Measurements from ENCODE around the gene NHERF1. TPM values are rescaled to one million over a fixed set of nuclear protein-coding genes. Genes with fewer than 3 reads are reported as not detected.

Gene NHERF1
- polyA plus RNA-seq, 1 donor = 9.0 TPM

DNA sequence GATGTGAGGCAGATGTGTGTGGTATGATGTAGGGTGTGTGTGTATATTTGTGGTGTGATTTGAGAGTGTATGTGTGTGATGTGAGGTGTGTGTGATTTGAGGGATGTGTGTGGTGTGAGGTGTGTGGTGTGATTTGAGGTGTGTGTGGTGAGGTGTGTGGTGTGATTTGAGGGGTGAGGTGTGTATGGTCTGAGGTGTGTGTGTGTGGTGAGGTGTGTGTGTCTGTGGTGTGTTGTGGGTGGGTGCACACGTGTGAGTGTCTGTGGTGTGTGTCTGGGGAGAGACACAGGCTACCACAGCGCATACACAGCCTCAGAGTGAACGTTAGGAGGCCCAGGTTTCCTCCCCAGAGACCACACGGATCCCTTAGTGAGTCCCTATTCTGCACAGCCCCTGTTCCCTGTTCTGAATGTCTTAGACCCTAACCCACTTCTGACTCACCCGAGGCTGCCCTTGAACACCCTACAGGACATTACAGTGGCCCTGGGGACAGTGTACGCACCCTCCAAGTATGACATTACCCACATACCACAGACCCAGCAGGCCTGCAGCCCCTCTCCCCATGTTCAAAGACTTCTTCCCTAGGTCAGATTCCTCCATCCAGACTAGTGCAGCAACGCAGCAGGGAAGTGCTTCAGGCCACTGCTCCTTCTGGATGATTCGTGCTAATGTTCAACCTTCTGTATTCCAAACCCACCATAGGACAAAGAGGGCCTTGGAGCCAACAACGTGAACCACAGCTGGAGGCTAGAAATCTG is 14.9 kb upstream of the NHERF1 start:
- no peak for DNase-seq

DNA sequence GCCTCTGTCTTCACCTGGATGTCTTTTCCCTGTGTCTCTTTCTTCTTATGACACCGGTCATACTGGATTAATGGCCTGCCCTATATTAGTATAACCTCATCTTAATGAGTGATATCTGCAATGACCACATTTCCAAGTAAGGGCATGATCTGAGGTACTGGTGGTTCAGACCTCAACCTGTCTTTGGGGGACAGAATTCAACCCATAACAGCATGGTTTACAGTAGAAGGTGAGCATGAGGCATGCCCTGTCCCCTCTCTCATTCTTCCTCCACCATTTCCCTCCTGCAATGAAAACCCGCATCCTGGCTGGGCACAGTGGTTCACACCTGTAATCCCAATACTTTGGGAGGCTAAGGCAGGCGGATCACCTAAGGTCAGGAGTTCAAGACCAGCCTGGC is 14.2 kb upstream of the NHERF1 start:
- DNase-seq = no peak

DNA sequence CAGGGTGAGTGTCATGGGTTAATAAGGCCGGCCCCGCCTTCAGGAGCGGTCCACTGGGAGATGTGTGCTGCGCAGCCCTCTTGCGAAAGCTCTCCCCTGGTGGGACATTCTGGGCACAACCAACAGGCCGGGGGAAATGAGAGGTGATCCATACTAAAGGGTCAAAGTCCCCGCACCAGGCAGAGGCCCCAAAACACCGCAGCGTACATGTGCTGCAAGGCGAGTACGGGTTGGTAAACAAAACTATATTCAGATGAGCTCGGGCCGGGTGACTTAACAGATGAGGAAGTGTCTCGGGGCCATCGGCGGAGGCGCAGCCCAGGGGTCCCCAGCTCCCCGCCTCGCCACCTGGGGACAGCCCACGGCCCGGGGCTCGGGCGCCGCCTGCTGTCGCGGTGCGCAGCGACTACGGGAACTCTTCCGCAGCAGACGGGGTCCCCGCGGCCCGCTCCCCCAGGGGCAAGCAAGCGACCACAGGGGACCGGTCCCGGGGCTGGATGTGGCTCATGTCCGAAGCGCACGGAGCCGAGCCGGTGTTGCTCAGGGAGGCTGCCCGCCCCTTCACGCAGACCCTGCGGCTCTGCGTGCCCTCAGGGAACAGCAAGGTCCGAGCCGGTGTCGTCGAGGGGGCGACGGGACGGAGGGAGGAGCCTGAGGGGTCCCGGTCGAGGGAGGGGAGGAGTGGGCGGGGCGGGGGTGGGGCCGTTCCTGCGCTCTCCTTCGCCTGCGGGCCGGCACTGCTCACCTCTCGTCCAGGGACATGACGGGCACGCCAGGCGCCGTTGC is 11.7 kb upstream of the NHERF1 start, which contains the start of gene RAB37:
TSS of gene RAB37 (plus strand) at position 744 of the 786 bp plus-strand sequence. CDS start at position 761, 17 bp downstream.
- no peak for DNase-seq

DNA sequence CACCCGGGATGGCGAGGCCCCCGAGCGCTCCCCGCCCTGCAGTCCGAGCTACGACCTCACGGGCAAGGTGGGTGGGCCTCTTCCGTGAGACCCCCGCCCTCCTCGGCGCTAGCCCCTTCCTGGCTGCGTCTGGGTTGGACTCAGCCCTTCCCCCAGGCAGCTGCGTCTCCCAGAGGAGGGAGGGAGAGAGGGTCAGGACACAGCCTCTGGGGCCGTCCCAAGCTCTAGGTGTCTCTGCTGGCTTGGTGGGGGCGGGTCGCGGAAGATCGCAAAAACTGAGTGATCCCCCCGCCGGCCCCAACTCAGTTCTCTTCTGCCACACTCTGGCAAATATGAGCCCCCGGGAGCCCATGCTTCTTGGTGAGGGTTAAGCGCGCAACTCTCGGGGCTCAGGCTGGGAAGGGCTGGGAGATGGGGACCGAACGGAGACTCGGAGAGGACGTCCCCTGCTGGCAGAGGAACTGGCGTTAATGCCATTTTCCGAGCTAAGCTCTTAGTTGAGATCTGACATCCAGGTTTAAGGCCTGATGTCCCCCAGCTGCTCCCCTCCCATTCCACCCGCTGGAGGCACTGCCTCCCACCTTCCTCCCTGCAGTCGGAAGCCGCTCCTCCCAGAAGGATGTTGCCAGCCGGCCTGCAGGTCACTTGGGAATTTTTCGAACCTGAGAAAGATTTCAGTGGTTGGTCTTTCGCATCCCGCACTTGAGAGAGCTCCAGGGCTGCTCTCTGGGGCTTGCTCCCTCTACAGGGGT is 11.0 kb upstream of the NHERF1 start:
- no peak for DNase-seq

DNA sequence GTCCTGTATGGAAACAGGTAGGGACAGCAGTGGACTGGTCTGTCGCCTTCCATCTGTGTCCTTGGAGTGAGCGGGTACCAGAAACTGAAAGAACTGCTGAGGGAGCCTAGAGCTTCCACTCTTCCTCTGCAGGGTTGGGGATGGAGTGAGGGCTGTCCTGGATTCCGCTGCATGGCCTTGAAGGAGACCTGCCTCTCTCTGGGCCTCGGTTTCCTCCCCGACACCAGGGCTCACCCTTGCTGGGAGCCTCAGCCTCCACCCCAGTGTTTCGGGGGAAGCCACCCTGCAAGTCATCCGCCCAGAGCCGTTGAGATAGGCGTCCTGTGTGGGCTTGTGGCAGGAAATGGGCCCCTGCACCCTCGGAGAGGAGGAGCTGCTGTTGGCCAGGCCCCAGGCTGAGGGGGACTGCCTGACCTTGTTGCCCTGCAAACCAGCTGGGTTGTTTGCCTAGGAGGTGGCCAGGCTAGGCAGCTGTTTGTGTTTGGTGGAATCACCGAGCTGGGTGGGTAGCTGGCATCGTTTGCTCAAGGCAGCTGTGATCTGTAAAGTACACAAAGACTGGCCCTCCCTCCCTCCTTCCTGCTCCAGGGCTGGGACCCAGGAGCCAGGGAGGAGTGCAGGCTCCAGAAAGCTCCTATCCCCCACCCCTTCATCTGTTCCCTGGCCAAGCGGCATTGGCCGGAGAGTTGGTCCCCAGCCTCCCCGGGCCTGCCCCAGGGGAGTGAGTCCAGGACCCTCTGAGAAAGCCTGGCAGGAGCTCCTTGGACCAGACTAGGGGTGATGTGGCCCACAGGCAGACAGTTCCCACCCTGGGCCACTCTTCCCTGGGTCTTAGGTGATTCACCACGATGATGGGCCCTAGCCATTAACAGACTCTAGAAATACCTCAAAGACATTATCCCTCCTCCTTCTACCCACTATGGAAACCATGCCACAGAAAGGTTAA is 10.1 kb upstream of the NHERF1 start:
- no peak for DNase-seq

DNA sequence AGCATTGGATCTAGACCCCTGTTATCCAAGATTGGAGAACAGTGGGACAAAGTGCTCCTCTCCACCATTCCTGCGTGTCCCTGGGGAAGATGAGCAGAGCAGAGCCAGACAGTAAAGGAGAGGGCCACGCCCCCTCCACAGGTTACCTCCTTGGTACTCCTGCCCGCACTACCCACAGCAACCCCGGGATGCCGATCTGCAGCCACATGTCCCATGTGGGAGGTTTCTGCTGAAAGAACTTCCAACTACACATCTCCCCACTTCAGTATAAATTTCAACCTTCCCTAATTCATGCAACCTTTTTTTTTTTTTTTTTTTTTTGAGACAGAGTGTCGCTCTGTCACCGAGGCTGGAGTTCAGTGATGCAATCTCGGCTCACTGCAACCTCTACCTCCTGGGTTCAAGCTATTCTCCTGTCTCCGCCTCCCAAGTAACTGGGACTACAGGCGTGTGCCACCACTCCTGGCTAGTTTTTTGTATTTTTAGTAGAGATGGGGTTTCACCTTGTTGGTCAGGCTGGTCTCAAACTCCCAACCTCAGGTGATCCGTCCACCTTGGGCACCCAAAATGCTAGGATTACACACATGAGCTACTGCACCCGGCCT is 9.1 kb upstream of the NHERF1 start:
- DNase-seq = no peak

DNA sequence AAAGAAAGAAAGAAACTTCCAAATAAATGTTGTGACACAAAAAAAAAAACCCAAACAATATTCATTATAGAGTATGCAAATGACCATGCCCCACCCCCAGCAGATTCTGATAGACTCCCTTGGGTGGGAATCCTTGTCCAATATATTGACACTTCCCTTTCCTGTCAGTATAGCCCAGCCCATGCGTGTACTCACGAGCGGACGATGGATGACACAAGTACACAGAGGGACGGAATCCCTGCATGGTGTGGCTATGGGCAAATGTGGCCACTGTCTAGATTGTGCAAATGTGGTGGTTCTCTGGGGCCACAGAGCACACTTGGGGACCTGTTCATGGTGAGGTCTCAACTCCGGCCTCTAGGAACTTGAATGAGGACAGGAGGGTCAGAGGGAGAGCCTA is 8.3 kb upstream of the NHERF1 start:
- no peak for DNase-seq

DNA sequence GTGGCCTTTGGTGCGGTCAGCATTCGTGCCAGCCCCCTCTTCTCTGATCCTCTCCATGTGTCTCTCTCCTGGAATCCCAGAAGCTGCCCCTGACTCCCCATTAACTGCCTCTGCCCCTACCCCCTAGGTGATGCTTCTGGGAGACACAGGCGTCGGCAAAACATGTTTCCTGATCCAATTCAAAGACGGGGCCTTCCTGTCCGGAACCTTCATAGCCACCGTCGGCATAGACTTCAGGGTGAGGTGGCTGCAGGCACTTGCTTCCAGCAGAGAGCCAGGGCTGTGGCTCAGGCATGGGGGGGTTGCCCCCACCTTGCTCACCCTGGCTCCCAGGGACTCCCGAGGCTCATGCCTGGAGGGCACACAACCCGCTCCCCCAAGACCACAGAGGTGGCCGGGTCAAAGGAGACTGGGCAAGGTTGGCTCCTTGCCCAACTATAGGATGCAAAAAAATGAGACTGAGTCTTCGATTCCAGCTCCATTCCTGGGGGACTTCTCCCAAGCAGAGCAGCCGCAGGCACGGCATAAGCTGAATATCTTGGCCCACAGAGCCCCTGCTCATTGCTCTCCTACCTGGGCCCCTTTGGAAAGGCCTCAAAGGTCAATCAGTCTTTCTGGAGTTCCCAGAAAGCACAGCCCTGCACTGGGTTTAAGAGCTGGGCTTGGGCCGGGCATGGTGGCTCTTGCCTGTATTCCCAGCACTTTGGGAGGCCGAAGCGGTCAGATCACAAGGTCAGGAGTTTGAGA is 7.6 kb upstream of the NHERF1 start:
- no peak for DNase-seq

DNA sequence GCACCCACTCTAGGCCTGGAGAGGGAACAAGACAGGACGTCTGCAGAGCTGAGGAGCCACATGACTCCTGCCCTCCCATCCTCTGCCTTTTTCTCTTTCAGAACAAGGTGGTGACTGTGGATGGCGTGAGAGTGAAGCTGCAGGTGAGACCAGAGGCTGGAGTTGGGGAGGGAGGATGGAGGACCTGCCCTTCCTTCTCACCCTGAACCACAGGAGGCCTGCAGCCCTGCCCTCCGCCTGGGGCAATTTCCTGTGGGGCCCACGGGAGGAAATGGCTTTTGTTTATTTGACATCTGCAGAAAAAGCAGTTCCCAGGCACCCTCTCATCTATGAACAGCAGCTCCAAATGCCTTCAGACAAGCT is 6.3 kb upstream of the NHERF1 start:
- DNase-seq = no peak

DNA sequence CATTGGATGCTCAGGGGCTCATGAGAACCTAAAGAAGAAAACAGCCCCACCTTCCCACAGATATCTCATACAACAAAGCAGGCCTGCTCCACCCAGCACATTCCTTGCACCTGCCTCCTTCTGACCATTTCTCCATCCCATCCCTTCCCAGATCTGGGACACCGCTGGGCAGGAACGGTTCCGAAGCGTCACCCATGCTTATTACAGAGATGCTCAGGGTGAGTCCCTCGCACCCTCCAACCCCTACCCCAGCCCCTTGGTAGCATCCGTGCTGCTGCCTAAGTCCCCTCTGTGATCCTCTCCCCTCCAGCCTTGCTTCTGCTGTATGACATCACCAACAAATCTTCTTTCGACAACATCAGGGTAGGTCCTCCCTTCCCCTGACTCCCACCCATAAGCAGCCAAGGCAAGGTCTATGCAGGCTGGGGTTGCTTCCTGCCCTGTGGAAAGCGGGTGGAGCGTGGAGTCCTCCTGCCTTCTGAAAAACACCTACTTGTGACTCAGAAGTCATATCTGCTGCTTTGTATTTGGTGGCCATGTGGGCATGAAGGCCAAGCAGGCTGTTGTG is 5.4 kb upstream of the NHERF1 start:
- no peak for DNase-seq

DNA sequence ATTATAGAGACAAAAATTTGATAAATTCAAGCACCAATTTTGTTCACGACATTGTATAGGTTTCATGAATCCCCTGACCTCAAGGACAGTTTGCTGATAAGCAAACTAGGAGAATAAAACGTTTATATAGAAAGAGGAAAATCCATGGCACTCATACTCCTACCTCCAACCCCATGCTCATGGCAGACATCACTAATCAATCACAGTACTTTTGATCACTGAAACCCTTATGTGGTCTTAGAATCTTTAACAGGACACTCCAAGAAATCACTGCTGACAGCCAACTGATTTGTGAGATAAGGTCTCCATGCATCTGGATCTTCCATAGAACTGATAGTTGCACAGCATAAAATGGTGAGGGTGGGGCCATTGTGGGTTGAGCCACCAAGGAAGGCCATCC is 4.7 kb upstream of the NHERF1 start:
- DNase-seq = no peak

DNA sequence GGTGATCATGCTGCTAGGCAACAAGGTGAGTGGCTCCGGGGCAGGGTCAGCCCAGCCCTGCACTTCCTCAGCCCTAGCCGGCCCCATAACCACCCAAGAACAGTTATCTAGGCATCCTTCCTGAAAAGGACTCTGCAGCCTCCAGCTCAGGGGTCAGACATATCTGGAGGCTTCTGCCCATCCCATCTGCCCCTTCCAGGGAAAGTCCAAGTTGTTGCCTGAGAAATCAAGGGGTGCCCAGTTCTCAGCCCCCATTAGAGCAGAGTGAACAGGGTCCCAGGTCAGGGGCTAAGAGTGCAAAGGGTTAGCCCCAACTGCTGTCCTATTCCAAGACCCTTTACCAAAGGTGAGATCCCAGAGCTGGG is 4.1 kb upstream of the NHERF1 start:
- no peak for DNase-seq

DNA sequence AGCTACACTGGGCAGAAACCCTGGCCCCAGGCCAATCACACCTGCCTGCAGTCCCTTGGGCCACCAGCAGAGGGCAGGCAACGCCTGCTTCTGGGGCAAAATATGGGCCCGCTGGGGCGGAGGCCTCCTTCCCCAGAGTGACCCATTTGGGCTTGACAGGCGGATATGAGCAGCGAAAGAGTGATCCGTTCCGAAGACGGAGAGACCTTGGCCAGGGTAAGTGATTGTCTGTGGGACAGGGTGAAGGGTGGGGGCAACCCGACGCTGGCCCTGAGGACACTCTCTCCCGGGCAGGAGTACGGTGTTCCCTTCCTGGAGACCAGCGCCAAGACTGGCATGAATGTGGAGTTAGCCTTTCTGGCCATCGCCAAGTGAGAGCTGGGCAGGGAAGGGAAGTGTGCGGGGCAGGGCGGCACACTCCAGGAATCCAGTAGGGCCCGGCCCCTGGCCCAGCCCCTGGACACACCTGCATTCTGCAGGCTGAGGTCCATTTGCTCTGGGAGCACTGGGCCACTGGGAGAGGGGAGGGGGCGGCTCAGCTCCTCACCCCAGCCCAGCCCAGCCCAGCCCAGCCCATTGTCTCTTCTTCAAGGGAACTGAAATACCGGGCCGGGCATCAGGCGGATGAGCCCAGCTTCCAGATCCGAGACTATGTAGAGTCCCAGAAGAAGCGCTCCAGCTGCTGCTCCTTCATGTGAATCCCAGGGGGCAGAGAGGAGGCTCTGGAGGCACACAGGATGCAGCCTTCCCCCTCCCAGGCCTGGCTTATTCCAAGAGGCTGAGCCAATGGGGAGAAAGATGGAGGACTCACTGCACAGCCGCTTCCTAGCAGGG is 3.5 kb upstream of the NHERF1 start:
- DNase-seq = peak; percentile 63

DNA sequence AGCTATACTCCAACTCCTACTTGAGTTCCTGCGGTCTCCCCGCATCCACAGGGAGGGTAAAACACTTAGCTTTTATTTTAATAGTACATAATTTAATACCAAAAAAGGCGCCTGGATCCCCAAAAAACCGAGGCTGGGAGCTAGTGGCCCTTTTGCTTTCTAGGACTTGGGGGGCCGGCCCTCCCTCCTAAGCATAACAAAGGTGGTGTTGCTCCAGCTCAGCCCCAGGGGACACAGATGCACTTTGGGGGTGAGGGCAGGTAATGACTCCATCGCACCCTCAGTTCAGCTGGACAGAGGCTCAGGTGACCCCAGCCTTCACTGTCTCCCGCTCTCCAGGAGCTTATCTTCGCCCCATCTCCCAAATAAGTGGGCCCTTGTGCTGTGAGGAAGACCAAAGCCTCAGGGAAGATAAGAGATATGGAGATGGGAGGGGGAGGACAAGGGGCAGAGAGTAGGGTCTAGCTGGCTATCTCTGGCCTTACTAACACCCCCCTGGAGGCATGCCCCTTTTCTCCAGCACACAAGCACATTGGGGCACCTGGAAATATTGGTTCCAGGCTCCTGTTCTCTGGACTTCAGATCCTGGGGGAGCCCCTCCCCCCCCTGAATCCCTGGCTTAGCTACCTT is 2.8 kb upstream of the NHERF1 start:
- no peak for DNase-seq

DNA sequence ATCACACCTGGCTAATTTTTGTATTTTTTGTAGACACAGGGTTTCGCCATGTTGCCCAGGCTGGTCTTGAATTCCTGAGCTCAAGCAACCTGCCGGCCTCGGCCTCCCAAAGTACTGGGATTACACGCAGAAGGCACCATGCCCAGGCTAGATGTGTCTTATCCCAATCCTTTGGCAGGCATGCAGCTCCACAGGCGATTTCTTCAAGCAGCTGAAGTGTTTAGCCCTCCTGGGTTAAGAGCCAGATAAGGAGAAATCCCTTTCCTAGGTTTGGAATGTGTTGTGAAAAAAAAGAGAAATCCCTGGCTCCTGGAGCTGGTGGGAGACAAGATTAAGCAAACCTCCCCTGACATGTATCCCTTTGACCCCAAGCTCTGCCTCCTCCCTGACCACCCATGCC is 2.1 kb upstream of the NHERF1 start:
- DNase-seq = no peak

DNA sequence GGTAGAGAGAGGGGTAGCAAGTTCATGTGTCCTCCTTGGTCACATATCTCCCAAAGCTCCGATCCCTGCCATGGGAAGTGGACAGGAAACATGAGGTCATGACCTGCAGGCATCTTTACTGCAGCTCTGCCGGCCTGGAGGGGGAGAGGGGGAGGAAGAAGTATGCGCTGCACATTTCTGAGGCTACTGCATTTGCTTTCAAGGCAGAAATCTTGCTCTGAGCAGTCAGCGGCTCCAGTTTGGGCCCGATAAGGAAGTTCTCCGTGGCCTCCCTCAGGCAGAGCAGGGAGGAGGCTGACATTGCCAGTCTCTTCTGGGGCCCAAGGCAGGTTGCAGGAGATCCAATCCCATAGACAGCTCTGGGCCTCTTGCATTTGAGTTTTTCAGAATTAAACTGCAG is 1.5 kb upstream of the NHERF1 start:
- DNase-seq = no peak

DNA sequence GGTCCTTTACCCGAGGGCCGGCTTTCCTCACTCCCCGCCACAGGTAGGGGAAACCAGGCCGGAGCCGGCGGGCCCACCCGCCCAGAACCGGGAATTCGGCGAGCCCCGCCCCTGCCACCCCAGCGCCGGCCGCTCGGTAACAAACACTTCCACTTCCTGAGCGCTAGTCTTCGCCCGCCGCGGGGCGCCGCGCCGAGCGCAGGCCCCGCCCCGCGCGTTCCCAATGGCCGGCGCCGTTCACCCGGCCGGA is 224 bp upstream of the NHERF1 start:
- DNase-seq = no peak

DNA sequence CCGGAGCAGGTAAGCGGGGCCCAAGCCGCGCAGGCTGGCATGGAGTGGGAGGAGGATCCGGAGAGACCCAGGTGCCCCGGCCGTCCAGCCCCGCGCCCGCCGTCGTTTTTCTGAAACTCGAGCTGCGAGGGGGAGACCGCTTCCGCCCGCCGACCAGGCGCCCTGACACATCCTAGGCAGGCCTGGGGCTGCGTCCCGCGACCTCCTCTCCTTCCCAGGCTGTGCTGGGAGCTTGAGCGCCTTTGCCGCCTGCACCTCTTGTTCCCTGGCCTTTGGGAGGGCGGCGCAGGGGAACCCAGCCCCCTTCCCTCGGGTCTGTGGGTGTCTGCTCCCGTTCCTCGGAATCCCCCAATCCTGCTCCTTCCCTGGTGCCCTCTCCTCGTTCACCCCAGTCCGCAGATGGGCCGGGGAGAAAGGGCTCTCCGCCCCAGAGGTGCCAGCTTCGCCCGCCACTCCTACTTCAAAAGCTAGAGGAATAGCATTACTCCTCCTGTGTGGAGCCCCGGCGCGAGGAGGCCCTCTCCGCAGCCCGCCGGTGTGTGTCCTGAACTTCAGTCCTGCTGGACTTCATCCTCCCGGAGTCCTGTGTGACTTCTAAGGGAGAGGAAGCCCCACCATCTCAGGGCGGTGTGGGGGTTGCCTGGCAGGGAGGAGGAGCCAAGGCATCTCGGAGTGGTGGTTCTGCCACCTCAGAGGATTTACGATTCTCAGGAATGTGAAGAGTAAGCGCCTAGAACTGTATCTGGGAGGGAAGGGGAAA is 1.0 kb downstream of the NHERF1 start:
- no peak for DNase-seq

DNA sequence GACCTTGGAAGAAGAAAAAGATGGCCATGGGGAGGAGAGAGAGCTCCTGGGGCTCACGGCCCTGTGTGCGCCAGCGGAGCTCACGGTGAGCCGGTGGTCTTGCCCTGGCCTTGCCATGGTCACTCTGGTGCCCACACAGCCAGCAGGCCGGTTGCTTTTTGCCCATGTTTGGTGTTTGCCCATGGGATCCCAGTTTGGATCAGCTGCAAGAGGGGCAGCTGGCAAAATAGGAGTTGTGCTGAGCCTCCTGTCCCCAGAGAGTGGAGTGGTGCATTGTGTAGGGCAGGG is 1.6 kb downstream of the NHERF1 start:
- no peak for DNase-seq

Data from hindlimb muscle (tissue), 1 donor.